Stimulated activated naive CD4-positive, alpha-beta T cell (primary cell): ENCODE measurements around the gene LASP1NB.
"Not testable (repeated sequence)": the region's sequence is repeated elsewhere in the genome, so short reads cannot be mapped to it uniquely, and the experiment has no call there.

ENCODE experiments used
- DNase-seq, 6 experiments: peaks; one replicate each; lab custom pipeline; 2025; lab: John Stamatoyannopoulos, UW

LASP1NB gene

DNA sequence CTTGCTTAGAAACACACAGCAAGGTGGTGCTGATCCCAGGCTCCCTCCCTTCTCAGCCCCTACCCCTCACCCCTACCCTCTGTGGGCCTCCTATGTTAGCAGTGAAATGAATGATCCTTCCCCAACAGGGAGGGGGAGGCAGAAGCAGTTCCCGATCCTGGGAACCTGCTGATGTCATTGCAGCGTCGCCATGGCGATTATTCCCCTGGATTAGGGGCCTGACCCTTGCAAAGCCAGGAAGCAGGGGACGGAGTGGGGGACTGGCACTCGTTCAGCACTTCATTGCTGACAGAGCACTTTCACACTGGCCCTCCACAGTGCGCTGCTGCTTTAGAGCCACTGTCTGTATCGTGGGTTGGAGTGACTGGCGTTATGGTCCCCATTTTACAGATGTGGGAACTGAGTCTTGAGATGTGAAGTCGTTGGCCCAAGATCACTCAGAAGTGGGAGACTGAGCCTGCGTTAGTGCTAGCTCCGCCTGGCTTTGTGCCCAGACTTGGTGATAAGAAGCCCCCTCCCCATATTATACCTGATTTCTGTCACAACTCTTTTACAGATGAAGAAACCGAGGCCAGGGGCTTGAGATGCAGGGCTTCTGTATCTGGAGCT, 29.0 kb upstream of the LASP1NB start:
- DNase-seq: no peak

DNA sequence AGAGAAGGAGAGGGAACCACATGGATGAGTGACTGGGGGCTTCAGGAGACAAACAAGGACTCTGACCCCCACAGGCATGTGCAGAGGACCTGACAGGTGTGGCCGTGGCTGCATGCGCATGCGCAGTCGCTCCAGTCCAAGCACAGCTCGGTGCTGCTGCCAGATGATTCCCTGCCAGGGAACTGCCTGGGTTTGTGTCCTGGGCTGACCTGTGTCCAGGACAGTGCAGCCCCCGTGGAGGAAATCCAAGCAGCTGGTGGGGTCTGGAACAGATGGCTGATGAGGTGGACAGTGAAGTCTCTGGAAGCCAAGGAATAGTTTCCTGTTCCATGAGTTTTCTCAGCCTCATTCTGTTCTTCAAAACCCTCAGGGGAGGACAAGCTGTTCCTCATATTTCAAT, 28.2 kb upstream of the LASP1NB start:
- DNase-seq: no peak

DNA sequence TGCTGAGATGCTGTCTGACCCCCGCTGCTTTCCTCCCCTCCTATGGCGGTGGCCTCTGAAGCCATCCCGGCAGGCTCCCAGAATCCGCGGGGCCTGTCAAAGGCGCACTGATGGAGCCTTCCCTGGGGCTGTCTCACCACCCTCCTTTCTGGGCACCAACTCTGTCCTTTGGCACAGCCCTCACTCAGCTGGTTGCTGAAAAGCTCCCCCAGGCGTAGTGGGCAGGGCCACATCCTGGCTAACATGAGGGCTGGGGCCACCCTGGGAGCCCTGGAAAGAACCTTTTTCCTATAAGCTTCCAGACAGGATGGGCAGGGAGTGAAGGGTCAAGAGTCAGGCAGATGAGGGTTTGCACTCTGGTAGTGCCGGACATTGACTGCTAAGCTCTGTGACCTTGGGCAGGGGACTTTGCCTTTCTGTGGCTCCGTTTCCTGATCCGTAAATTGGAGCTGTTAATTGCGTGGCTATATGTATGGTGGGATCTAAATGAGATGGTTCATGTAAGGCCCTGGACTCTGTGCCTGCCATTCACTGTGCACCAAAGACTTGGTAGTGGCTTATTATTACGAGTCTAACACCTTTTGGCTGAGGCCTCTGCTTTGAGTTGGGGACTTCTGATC, 27.6 kb upstream of the LASP1NB start:
- no peak for DNase-seq

DNA sequence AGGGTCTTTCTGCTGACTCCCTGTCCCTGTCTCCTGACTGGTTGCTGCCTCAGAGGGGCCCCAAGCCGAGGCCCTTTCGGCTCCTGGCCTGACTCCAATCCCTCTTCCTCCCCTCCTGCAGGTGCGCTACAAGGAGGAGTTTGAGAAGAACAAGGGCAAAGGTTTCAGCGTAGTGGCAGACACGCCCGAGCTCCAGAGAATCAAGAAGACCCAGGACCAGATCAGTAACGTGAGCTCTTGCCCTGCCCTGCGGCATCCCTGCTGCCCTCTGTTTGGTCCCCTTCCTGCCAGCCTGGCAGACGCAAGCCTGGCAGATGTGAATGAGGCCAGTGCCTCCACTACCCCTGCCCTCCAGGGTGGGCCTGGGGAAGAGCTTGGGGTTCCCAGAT, 27.1 kb upstream of the LASP1NB start:
- DNase-seq: peak in 3 of 6 experiments; percentile 39 to 64 (median 51)

DNA sequence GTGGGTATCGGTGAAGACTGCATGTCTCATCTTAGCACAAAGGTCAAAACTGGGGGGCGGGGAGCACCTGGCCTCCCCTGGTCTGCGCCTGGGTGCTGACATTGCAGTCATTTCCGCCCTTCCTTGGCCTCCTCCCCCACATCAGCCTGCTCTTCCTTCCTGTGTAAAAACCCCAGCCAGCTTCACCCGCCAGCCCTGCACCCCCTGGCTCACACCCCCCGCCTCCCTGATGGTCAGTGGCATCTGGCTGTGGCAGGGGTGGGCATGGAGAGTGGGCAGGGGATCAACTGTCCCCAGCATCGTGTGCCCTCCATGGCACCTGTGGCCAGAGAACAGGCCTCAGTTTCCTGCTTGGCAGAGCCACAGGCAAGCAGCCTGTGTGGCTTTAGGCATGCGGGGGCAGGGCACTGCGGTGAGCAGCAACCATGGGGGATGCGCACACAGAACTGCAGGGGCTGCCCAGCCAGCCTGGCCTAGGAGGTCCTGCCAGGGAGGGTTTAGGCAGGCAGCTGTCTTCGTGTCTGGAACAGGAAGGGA, 26.5 kb upstream of the LASP1NB start:
- peak; percentile 51 to 68 (median 62) for DNase-seq

DNA sequence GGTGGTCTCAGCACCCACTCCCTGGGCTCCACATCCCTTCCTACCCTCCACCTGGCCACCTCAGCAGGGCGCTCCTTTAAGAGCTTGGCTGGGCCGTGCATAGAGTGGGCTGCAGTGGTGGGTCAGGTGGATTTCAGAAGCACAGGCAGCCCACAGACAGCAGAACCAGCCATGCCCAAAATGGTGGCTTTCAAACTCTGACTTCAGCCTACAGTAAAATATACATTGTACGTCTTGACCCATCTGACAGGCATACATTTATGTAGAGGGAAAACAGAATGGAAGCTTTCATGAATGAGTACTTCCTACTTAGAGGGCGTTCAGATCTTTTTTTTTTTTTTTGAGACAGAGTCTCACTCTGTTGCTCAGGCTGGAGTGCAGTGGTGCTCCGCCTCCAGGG, 26.0 kb upstream of the LASP1NB start:
- peak in 1 of 6 experiments; percentile 20 for DNase-seq

DNA sequence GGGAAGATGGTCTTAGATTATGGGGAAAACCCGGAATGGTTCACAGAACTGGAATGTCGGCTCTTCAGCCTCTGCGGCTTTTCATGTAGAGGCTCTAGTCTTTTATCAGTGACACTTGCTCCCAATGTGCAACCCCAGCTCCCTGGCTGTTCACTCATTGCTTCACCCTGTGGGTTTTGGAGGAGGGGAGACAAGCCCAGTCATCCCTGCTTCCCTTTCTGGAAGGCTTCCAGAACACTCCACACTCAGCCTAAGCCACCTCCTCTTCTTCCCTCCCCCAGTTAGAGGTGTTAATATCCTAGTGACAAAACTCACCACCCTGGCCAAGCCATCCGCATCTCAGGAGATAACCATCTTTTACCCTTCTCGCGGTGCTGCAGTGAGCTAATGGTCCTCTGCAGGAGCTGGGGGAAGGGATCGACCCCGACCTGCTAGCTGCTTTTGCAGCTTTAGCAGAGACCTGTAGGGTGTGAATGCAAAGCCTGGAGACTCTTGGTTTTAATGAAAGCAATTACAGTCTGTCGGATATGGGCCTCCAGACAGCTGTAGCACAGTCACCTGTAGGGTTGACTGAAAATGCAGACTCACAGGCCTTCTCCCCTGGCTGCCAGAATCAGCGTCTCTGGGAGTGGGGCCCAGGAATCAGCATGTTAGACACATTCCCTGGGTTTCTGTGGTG, 24.3 kb upstream of the LASP1NB start:
- DNase-seq: no peak

DNA sequence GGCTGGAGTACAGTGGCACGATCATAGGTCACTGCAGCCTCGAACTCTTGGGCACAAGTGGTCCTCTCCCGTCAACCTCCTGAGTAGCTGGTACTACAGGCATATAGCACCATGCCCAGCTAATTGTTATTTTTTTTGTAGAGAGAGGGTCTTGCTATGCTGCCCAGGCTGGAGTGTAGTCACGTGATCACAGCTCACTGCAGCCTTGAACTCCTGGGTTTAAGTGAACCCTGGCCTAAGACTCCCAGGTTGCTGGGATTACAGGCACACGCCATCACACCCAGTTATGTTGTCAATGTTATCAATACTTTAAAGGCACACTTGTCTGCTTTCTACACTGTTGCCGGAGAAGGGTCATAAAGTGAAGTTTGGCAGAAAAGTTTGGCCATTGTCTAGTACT, 22.0 kb upstream of the LASP1NB start:
- no peak for DNase-seq

DNA sequence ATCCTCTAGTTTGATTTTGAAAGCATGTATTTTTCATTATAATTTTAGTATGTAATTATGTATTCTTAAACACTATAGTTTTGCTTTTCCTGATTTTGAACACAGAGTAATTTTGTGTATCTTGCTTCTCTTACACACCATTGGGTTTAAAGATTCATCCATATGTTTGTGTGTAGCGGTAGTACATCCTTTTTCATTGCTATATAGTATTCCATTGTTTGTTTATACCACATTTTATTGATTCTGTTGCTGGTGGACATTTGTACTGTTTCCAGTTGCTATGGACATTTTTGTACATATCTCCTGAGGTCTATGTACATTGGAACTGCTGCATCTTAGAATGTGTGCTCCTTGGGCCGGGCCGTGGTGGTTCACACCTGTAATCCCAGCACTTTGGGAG, 20.5 kb upstream of the LASP1NB start:
- no peak for DNase-seq

DNA sequence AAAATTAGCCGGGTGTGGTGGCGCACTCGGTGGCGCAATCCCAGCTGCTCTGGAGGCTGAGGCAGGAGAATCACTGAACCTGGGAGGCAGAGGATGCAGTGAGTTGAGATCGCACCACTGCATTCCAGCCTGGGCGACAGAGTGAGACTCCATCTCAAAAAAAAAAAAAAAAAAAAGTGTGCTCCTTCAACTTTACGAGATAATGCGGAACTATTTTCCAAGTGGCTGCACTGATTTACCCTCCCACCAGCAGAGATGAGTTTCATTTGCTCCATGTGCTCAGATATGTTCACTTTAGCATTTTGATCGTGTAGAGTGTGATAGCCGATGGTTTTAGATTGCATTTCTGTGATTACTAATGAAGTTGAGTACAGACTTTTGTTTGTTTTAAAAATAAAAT, 20.0 kb upstream of the LASP1NB start:
- no peak for DNase-seq

DNA sequence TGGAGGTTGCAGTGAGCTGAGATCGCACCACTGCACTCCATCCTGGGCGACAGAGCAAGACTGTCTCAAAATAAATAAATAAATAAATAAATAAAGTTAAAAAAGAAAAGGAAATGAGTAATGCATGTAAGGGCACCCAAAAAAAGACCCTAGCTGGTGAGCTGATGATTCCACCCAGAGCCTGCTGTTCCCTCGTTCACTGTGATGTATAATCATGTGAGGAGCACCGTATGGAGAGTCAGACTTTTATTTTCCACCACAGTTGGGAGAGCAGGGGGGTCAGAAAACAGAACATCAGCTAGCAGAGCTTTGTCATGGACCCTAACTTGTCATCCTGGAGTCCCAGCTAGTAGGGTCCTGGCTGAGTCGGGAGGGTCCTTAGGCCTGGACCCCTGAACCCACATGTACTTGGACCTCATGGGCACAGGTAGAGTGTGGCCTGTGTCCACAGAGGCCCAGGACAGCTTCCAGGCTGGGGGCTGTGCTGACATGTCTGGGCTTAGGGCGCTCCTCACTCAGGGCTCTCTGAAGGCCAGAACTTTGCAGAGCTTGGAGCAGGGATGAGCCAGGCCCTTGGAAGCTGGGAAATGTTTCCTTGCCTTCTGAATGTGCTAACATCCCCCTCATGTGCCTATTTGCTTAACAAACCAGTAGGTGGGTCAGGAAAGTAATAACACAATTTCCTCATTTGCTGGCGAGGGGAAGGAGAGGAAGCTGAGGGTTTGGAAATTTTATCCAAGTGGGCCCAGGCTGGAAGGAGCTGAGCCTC, 18.8 kb upstream of the LASP1NB start:
- no peak for DNase-seq

DNA sequence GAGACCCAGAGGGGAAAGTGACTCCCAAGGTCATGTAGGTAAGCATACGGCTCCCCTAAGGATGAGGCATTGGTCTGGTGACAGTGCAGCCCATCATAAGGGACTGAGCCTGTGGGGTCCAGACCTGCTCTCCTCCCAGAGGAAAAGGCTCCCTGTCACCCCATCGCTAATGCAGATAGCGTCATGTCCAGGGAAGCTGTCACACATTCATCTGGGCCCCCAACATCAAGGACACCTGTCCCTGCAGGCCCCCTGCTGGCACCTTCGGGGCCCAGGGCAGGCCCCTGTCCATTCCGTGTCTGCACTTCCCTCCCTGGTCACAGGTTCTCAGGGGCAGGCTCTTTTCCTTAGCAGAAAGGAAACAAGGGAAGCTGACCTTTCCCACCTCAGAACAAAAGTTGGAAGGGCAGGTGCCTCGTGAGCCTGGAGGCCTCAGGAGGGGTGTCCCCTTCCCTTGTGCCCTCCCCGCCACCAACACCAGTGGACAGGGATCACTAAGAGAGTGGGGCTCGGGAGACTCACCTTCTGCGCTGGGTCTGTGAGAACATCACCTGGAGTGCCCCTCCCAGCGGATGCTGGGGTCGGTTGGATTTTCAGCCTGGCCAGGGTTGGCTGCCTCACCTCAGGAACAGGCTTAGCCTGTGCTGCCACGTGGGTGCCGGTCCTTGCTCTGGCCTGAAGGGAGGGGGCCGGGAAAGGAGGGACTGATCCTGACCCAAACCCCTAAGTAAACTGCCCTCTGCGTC, 17.3 kb upstream of the LASP1NB start:
- DNase-seq: no peak

DNA sequence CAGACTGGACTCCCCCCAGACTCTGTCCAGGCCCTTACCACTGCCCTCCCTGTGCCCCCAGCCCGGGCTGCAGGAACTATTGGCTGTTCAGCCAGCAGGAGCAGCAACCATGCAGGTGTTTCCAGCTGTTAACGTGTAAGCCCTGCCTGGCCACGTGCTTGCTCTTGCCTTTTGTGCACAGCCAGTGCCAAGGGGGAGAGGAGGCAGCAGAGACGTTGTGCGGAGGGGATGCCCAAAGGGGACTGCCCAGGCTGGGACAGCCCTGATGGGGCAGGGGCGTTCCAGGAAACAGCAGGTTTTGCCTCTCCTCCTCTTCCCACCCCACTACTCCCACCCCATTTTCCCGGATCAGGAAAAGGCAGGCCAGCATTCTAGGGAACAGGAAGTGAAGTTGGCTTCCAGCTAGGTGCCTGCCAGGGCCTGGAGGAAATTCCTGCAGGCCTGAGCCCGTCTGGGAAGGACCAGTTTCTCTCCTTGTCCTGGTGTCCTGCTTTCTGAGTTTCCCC, 16.7 kb upstream of the LASP1NB start:
- DNase-seq: no peak

DNA sequence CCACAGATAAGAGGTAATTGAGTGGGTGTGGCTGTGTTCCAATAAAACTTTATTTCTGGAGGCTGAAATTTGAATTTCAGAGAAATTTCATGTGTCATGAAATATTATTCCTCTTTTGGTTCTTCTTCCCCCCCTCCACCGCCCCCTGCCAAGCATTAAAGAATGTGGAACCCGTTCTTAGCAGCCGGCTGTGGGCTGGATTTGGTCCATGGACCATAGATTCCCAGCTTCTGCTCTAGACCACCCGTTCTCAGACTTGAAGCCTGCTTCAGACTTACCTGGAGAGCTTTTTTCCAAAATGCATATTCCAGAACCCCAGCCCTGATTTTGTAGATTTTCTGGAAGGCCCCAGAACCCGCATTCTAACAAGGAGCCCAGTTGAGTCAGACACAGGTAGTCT, 15.1 kb upstream of the LASP1NB start:
- DNase-seq: no peak

DNA sequence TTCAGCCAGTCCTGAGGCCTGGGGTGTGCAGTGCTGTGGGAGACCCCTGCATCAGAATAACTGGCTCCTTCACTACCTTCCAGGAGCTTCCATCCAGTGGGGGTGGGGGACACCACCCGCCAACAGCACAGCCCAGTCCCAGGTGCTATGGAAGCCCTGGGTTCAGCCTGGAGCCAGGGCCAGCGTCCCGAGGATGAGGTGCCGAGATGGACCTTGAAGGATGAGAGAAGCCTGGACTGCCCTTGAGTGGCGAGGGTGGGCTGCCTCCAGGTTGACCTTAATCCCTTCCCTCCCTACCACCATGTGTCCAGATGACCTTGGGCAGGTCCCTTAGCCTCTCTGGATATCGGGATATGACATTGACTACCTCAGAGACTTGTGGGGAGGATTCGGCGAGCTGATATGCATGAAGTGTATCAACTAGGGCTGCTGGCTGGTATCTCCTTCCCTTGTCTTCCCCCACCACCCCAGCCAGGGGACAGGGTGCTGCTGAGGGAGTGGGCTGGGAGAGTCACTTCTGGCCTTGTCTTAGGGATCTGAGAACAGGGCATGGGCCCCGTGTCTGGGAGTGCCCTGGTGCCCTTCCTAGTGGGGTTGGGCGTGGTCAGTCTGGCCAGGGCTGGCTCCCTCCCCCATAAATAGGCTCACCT, 14.2 kb upstream of the LASP1NB start:
- no peak for DNase-seq

DNA sequence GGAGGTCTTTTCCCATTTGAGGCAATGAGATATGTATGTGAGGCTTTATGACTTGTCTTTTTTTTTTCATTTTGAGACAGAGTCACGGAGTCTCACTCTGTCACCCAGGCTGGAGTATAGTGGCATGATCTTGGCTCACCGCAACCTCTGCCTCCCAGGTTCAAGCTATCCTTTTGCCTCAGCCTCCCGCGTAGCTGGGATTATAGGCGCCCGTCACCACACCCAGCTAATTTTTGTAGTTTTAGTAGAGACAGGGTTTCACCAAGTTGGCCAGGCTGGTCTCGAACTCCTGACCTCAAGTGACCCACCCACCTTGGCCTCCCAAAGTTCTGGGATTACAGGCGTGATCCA, 13.7 kb upstream of the LASP1NB start:
- not testable (repeated sequence) for DNase-seq

DNA sequence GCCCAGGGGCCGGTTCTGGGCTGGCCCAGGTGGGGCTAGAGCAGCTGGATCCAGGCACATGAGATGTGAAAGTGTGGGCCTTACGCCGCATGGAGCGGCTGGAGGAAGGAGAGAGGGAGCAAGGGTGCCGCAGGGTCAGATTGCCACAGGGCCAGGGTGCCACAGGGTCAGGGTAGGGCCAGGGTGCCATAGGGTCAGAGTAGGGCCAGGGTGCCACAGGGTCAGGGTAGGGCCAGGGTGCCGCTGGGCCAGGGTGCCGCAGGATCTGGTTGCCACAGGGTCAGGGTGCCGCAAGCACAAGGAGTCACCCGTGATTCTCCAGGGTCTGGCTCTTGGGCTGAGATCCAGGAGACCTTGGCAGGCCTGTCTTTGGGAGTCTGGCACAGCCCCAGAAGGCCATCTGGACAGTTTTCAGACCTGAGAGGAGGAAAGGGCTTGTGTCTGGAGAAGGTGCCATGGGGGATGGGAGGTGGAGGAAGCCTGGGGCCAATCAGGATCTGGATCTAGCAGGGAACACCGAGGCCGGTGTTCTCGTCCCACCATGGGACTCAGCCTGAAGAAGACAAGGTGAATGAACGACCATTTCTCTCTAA, 13.1 kb upstream of the LASP1NB start:
- no peak for DNase-seq

DNA sequence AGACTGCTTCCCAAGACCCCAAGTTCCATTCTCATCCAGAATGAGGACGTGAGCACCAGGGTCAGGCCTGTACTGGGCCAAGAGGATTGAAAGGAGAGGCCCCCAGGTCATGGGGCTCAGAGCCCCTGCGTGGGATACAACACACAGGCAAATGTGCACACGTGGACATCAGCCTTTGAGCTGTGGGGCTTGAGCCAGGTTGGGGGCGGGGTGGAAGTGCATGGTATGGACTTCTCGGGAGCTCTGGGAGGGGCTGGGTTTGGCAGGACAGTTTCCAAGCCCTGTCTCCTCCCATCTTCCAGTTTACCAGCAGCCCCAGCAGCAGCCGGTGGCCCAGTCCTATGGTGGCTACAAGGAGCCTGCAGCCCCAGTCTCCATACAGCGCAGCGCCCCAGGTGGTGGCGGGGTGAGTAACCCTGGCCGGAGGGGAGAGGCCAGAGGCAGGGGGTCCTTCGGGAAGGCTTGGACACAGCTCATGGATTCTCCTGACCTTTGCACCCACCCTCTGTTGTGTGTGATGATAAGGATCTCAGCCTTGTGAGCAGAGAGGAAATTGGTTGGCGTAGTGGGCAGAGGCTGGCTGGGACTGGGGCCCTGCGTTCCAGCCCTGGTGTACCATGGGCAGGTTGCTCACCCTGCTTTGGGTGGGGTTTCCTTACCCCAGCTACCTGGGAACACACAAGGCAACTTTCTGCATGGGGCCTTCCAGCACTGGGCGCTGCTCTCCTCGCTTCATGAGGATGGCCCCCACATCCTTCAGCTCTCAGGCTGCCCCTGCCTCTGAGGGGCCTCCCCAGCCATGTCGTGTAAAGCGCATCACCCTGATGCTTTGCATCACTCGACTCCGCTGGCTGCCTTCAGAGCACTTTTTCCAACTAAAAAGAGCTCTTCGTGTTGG, 10.4 kb upstream of the LASP1NB start:
- DNase-seq: no peak

DNA sequence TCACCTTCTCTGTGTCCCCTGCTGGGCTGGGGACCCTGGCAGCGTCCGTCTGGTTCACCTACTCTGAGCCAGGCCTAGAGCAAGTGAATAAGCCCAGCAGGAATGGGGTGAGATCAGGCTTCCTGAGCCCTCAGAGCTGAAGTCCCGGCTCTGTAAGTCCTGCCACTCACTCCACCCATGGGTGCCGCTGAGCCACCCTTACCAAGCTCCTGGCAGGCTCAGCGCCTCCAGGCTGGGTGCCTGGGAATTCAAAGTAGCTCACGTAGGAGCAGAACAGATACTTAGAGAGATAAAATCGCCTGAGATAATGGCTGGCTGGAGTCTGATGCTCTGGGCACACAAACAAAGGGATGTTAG, 9.8 kb upstream of the LASP1NB start:
- DNase-seq: no peak

DNA sequence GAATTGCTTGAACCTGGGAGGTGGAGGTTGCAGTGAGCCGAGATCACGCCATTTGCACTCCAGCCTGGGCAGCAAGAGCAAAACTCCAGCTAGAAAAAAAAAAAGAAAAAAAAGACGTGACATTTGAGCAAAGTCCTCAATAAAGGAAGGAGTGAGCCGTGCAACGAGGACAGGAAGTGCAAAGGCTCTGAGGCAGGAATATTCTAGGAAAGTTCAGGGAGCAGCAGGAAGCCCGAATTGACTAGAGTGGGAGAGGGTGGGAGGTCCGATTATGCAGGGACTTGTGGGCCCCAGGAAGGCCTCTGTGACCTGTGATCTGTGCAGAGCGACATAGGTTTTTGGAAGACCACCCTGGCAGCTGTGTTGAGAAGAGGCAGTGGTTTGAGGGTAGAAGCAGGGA, 8.6 kb upstream of the LASP1NB start:
- DNase-seq: no peak
